ENCODE data around the gene UNG. TPM values are rescaled to one million over a fixed set of nuclear protein-coding genes. Genes with fewer than 3 reads are reported as not detected.
A peak's percentile ranks its signal among the peaks of the same experiment; 100 is the strongest.

The UNG gene
- total RNA-seq, 2 donors from 2014 or later = 4.9 to 13.5 TPM

- H3K27me3 ChIP-seq = no peaks in the 10 kb centered on the region
- H3K36me3 ChIP-seq (replicated peaks in 1 of 2; ENCODE audit: insufficient read depth in 1 of 2, low read depth in 2 of 2) = no peaks in the 10 kb centered on the region
- intact Hi-C loops (cut with DNase I) = no loop called here
- DNase-seq (peak in 1 of 4 donors; percentile 46), ATAC-seq (peak; percentile 35)
- H3K9me3 ChIP-seq = no peaks in the 10 kb centered on the region
- no peak overlapping the region for H3K4me3 ChIP-seq
- TF ChIP-seq, protein P1, sequence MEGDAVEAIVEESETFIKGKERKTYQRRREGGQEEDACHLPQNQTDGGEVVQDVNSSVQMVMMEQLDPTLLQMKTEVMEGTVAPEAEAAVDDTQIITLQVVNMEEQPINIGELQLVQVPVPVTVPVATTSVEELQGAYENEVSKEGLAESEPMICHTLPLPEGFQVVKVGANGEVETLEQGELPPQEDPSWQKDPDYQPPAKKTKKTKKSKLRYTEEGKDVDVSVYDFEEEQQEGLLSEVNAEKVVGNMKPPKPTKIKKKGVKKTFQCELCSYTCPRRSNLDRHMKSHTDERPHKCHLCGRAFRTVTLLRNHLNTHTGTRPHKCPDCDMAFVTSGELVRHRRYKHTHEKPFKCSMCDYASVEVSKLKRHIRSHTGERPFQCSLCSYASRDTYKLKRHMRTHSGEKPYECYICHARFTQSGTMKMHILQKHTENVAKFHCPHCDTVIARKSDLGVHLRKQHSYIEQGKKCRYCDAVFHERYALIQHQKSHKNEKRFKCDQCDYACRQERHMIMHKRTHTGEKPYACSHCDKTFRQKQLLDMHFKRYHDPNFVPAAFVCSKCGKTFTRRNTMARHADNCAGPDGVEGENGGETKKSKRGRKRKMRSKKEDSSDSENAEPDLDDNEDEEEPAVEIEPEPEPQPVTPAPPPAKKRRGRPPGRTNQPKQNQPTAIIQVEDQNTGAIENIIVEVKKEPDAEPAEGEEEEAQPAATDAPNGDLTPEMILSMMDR (IDR thresholded peaks at IDR 0.05) = no peak
- no peak for TF ChIP-seq POLR2A (IDR thresholded peaks at IDR 0.05)
- peaks cover 47% of the 10 kb centered on the region for H3K4me1 ChIP-seq
- 25 to 27% methylated on average over 2 of the region's 2 CpGs for WGBS, 2 donors
- peak overlapping the region in 1 of 4 donors; percentile 17 for H3K27ac ChIP-seq
Measured at GRCh38 chr12:109147954-109148353, 50.6 kb downstream of the UNG start.

- Histone ChIP-seq H3K4me3 (no peak overlapping the region), H3K4me1 (peaks cover 39% of the 10 kb centered on the region), H3K9me3 (no peaks in the 10 kb centered on the region), H3K36me3 (replicated peaks in 1 of 2; ENCODE audit: insufficient read depth in 1 of 2, low read depth in 2 of 2) (no peaks in the 10 kb centered on the region), H3K27me3 (no peaks in the 10 kb centered on the region), H3K27ac (peak overlapping the region in 1 of 4 donors; percentile 15)
- intact Hi-C loops (cut with DNase I) = no loop called here
- no peak for ATAC-seq
- DNase-seq = no peak
- 49 to 60% methylated on average over 9 of the region's 9 CpGs for WGBS, 2 donors
- TF ChIP-seq, protein P1 (IDR thresholded peaks at IDR 0.05) = no peak
- no peak for TF ChIP-seq POLR2A (IDR thresholded peaks at IDR 0.05)
Measured at GRCh38 chr12:109150124-109150640, 52.8 kb downstream of the UNG start.

DNA sequence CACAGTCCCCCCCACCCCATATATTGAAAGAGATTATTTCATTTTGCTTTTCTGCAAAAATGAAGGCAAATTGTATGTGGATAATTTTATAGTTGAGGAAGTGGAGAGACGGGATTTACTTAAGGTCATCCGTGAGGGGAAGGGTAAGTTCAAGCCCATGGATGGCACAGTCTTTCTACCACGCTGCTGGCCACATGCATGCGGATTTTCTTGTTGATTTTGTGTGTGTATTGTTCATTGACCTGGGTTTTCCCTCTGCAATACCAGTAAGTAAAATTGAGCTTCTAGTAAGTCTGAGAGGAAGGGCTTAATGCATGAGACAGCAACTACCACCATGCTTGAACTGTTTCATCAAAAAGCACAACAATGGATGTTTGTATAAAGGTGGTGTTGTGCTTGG lies 54.1 kb downstream of the UNG start:
- ATAC-seq (no peak), DNase-seq (no peak)
- H3K4me3 ChIP-seq = no peak overlapping the region
- TF ChIP-seq POLR2A (IDR thresholded peaks at IDR 0.05) = no peak
- TF ChIP-seq, protein P1 (IDR thresholded peaks at IDR 0.05) = no peak
- intact Hi-C loops (cut with DNase I) = no loop called here
- H3K27me3 ChIP-seq = no peaks in the 10 kb centered on the region
- no peak overlapping the region for H3K27ac ChIP-seq
- peaks cover 30% of the 10 kb centered on the region for H3K4me1 ChIP-seq
- 89 to 90% methylated on average over 4 of the region's 4 CpGs for WGBS, 2 donors
- H3K9me3 ChIP-seq = no peaks in the 10 kb centered on the region
- no peaks in the 10 kb centered on the region for H3K36me3 ChIP-seq (replicated peaks in 1 of 2; ENCODE audit: insufficient read depth in 1 of 2, low read depth in 2 of 2)

- ATAC-seq = peak; percentile 55
- peak; percentile 45 to 70 (median 50) for DNase-seq
- Histone ChIP-seq H3K4me3 (no peak overlapping the region), H3K36me3 (replicated peaks in 1 of 2; ENCODE audit: insufficient read depth in 1 of 2, low read depth in 2 of 2) (no peaks in the 10 kb centered on the region), H3K4me1 (peaks cover 33% of the 10 kb centered on the region), H3K27ac (peak overlapping the region; percentile 52 to 88 (median 70)), H3K9me3 (no peaks in the 10 kb centered on the region), H3K27me3 (no peaks in the 10 kb centered on the region)
- TF ChIP-seq POLR2A (IDR thresholded peaks at IDR 0.05) = no peak
- TF ChIP-seq, protein P1 (IDR thresholded peaks at IDR 0.05) = peak in 1 of 7 experiments; percentile 5
- intact Hi-C loops (cut with DNase I) = no loop called here
- WGBS, 2 donors = 25 to 27% methylated on average over 17 to 18 of the region's 18 CpGs
Measured at GRCh38 chr12:109153821-109154441, 56.5 kb downstream of the UNG start.

Data from body of pancreas (tissue), 4 donors.